Activated CD4-positive, alpha-beta T cell treated with anti-CD3 and anti-CD28 coated beads, Interleukin-2, amount 10 ng/mL, durations not matched to agents 7 days and 5 days (primary cell): Measurements from ENCODE around the gene ANKRD27. TPM values are rescaled to one million over a fixed set of nuclear protein-coding genes. Genes with fewer than 3 reads are reported as not detected.
"Not testable (repeated sequence)": the region's sequence is repeated elsewhere in the genome, so short reads cannot be mapped to it uniquely, and the experiment has no call there.

ENCODE experiments used
- CTCF ChIA-PET: fragments of 350-600 bp; sonication (Branson Sonifier 250); formaldehyde crosslinking; loops from one replicate; lab custom pipeline; 2021; ENCODE audit warnings: antibody characterized with exemption; lab: Charles Lee
- POLR2A ChIA-PET: fragments of 350-600 bp; sonication (Branson Sonifier 250); formaldehyde crosslinking; loops from one replicate; lab custom pipeline; 2021; ENCODE audit warnings: antibody characterized with exemption; lab: Charles Lee
- DNase-seq: peaks from one replicate; pipeline ENCODE4 v3.0.0-alpha.2; 2020
- H3K27ac Mint-ChIP-seq: one replicate; pipeline ENCODE4 v1.8.0; 2021; ENCODE audit warnings: mild to moderate bottlenecking, moderate library complexity, mixed read lengths
- H3K27me3 Mint-ChIP-seq: one replicate; pipeline ENCODE4 v1.8.0; 2021; ENCODE audit warnings: mixed read lengths
- H3K36me3 Mint-ChIP-seq: one replicate; pipeline ENCODE4 v1.8.0; 2021; ENCODE audit warnings: low read depth, mixed read lengths
- H3K4me1 Mint-ChIP-seq: one replicate; pipeline ENCODE4 v1.8.0; 2021; ENCODE audit warnings: mixed read lengths
- H3K4me3 Mint-ChIP-seq: one replicate; pipeline ENCODE4 v1.8.0; 2021; ENCODE audit warnings: mild to moderate bottlenecking, moderate library complexity, mixed read lengths
- H3K9me3 Mint-ChIP-seq: one replicate; pipeline ENCODE4 v1.8.0; 2021; ENCODE audit warnings: mixed read lengths
- total RNA-seq, 2 experiments: library from RNA; stranded (reverse); gene quantifications; one replicate each; pipeline ENCODE4 v1.2.3, GENCODE V29; 2021

Gene ANKRD27
- total RNA-seq: 10 to 100 TPM; 49.3 to 49.8 TPM

DNA sequence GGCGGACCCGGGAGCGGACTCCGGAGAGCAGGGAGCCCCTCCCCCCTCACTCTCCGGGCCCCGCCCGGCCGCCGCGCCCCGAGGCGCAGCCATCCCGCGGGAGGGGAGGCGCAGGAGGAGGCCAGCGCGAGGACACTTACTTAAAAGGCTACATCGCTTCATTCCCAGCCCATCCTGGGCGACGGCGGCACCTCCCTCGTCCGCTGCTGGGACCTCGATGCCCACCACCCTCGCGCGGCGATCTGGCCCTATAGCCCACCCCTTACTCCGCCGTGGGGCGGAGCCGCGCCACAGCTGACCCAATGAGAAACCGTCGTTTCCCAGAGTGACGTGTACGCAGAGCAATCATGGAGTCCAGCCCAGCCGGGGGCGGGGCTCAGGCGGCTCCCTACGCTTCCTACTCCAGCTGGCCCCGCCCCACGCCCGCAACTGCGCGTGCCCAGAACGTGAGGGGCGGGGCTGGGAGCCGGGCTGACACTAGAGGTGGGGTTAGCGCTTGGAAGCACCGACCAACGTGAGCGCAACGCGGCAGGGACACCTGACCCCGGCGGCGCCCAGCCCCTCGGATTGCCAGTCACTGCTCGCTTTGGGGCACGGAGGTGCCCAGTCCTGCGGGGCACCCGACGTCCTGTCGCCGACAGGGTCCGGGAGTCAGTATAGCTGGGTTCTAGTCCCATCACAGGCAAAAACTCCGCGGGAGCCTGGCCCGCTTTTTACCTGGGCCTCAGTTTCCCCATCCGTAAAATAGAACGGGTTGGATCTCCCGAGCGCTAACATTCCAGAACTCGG lies at the start of gene ANKRD27:
Gene ANKRD27 (minus strand): TSS at position 250 of the 789 bp plus-strand sequence. CDS start 16,165 bp downstream, outside the sequence.
- peaks cover 7% of the 10 kb centered on the region for H3K36me3 Mint-ChIP-seq
- ChIA-PET POLR2A (interaction anchor here (1.1 kb wide), 1 partner anchor 16 kb away, joined by 3 read pairs; no protein-coding TSS in a partner anchor), CTCF (interaction anchor here (0.6 kb wide), 1 partner anchor 33 kb away, joined by 3 read pairs; no protein-coding TSS in a partner anchor)
- peaks cover 37% of the 10 kb centered on the region for H3K4me1 Mint-ChIP-seq
- peak within 1 kb of the TSS; percentile 92 for H3K4me3 Mint-ChIP-seq
- H3K27me3 Mint-ChIP-seq: peaks cover 19% of the 10 kb centered on the region
- H3K27ac Mint-ChIP-seq: peak within 1 kb of the TSS; percentile 90
- H3K9me3 Mint-ChIP-seq: no peaks in the 10 kb centered on the region
- DNase-seq: peak; percentile 98

DNA sequence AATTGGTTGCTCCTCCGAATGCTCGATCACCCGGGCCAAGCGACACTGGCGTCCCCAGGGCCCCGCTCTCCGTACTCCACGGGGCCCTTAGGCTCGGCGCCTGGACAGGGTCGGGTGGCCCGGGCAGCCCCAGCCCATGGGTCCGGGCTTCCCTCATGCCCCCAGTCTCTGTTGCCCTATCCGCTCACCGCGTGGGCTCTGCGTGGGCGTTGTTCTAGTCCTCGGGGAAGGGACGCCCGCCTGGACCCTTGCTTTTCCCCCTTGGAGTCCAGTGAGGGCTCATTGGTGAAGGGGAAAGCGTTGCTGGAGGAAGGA lies 45.9 kb upstream of the ANKRD27 start:
- no peaks in the 10 kb centered on the region for H3K36me3 Mint-ChIP-seq
- H3K27ac Mint-ChIP-seq: no peak overlapping the region
- H3K4me1 Mint-ChIP-seq: no peaks in the 10 kb centered on the region
- H3K27me3 Mint-ChIP-seq: peaks cover 4% of the 10 kb centered on the region
- ChIA-PET POLR2A (no interaction called here), CTCF (no interaction called here)
- no peaks in the 10 kb centered on the region for H3K9me3 Mint-ChIP-seq
- DNase-seq: no peak
- no peak overlapping the region for H3K4me3 Mint-ChIP-seq

DNA sequence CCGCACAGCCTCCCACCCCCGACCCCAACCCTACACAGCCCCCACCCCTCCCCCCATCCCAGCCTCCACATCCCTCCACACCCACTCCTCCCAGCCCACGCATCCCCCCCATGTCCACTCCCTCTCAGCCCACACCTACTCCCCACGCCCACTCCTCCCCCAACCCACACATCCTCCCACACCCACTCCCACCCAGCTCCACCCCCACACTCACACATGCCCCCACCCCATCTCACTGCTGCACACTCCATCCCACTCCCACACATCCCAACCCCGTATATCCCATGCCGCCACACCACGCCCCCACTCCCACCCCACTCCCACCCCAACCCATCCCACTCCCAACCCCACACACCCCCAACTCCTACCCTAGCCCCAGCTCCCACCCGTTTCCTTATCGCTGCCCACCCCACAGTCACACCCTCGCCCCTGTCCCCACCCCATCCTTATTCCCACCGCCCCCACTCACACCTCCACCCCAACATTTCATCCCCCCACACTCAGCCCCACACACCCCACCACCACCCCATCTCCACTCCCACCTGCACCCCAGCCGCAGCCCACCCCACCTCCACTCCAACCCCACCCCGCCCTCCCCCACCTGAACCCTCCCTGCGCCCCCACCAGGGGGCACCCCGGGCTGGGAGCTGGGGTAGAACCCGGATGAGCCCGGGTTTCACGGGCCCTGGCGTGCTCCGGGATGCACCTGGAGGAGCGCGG lies 45.4 kb upstream of the ANKRD27 start:
- POLR2A ChIA-PET: no interaction called here
- Mint-ChIP-seq H3K9me3 (no peaks in the 10 kb centered on the region), H3K4me3 (no peak overlapping the region), H3K36me3 (no peaks in the 10 kb centered on the region), H3K27ac (no peak overlapping the region), H3K27me3 (peaks cover 4% of the 10 kb centered on the region), H3K4me1 (no peaks in the 10 kb centered on the region)
- no peak for DNase-seq
- CTCF ChIA-PET: no interaction called here

DNA sequence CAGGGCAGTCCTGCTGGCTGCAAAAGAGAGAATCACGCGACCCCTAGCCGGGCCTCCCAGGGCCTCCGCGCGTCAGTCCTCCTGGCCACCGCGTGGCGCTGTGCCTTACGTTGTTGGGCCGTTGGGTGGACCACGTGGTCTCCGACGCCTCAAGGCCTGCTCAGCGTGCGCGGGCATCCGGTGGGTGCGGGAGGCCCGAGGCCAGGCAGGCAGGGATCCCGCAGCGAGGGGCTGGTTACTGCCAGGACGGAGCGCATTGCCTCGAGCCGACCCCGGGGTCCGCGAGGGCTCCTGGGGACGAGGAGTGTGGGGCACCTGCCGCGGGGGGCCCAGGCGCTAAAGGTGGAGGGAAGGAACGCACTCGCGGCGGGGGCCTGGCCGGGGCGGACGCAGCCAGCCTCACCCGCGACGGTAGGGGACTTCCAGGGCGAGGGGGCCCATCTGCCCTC lies 44.7 kb upstream of the ANKRD27 start, which contains the start of gene TDRD12:
Gene TDRD12 (plus strand): TSS at position 157 of the 449 bp plus-strand sequence. CDS start 306 bp downstream, outside the sequence.
- CTCF ChIA-PET: no interaction called here
- no peak for DNase-seq
- POLR2A ChIA-PET: no interaction called here
- Mint-ChIP-seq H3K27me3 (peaks cover under 1% of the 10 kb centered on the region), H3K36me3 (peaks cover 7% of the 10 kb centered on the region), H3K4me3 (no peak within 1 kb of the TSS), H3K27ac (peak within 1 kb of the TSS; percentile 5), H3K9me3 (no peaks in the 10 kb centered on the region), H3K4me1 (no peaks in the 10 kb centered on the region)

DNA sequence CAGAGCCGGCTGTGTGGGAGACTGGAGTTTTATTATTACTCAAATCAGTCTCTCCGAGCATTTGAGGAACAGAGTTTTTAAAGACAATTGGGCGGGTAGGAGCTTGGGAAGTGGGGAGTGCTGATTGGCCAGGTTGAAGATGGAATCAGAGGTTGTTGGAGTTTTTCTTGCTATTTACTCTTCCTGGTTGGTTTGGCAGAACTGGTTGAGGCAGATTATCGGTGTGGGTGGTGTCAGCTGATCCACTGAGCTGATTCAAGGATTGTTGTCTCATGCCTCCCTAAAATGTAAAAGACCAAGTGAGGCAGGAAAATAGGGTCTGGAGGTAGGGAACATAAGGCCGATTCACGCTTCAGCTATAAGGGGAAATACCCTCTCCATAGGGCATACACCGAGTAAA lies 43.3 kb upstream of the ANKRD27 start:
- ChIA-PET POLR2A (no interaction called here), CTCF (no interaction called here)
- H3K36me3 Mint-ChIP-seq: peaks cover 18% of the 10 kb centered on the region
- H3K4me1 Mint-ChIP-seq: no peaks in the 10 kb centered on the region
- no peaks in the 10 kb centered on the region for H3K27me3 Mint-ChIP-seq
- H3K27ac Mint-ChIP-seq: no peak overlapping the region
- H3K4me3 Mint-ChIP-seq: no peak overlapping the region
- no peak for DNase-seq
- H3K9me3 Mint-ChIP-seq: no peaks in the 10 kb centered on the region

DNA sequence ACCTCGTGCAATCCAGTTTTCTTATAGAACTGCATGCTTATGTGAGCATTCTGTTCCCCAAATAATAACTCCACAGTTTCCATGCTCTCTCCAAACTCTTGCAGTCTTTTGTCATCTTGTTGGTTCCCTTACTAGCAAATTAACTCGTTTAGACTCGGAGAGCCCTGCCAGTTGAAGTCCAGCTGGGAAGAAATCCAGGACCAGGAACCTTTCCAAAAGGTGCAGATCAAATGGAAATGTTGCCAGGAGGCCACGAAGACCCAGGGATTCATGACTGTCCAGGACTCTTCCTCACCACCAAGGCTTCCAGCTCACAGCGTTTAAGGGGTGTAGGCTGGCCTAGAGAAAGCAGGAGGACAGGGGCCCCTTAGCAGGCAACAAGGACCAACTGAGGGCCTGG lies 42.5 kb upstream of the ANKRD27 start:
- ChIA-PET CTCF (no interaction called here), POLR2A (no interaction called here)
- Mint-ChIP-seq H3K27me3 (no peaks in the 10 kb centered on the region), H3K27ac (peak overlapping the region; percentile 19), H3K36me3 (peaks cover 23% of the 10 kb centered on the region), H3K4me3 (no peak overlapping the region), H3K9me3 (no peaks in the 10 kb centered on the region), H3K4me1 (no peaks in the 10 kb centered on the region)
- no peak for DNase-seq

DNA sequence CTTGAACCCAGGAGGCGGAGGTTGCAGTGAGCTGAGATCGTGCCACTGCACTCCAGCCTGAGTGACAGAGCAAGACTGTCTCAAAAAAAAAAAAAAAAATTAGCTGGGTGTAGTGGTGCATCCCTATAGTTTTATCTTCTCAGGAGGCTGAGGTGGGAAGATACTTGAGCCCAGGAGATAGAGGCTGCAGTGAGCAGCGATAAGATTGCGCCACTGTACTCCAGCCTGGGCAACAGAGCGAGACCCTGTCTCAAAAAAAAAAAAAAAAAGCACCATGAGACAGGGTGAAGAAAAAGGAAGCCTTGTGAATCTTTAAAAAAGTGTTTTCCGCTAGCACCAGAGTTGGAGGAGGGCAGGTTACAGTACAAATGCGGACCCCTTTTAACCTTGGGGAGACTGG lies 41.2 kb upstream of the ANKRD27 start:
- H3K9me3 Mint-ChIP-seq, DNase-seq, H3K4me1 Mint-ChIP-seq, H3K4me3 Mint-ChIP-seq, H3K27ac Mint-ChIP-seq, POLR2A ChIA-PET, H3K27me3 Mint-ChIP-seq: not testable (repeated sequence)
- H3K36me3 Mint-ChIP-seq: peaks cover 24% of the 10 kb centered on the region
- CTCF ChIA-PET: interaction anchor here (0.6 kb wide), 1 partner anchor 39 kb away, joined by 3 read pairs; no protein-coding TSS in a partner anchor

DNA sequence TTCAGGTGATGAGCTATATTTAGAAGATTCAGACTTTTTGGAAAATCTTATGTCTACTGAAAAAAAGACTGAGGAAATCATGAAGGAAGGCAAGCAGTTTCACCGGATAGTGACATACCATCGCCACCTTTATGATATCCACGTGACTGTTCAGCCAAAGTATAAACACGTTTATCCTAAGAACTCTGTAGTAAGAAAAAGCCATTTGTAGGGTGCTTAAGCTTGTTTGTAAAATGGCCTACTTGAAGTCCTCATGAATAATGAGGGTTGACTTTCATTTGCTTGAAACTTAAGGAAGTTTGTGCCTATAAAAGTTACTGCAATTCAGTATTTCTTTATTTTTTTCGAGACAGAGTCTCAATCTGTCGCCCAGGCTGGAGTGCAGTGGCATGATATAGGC lies 36.8 kb upstream of the ANKRD27 start:
- H3K4me1 Mint-ChIP-seq: peaks cover 17% of the 10 kb centered on the region
- H3K4me3 Mint-ChIP-seq: no peak overlapping the region
- POLR2A ChIA-PET: no interaction called here
- no peaks in the 10 kb centered on the region for H3K27me3 Mint-ChIP-seq
- H3K27ac Mint-ChIP-seq: no peak overlapping the region
- no peak for DNase-seq
- CTCF ChIA-PET: no interaction called here
- H3K36me3 Mint-ChIP-seq: peaks cover 52% of the 10 kb centered on the region
- no peaks in the 10 kb centered on the region for H3K9me3 Mint-ChIP-seq

DNA sequence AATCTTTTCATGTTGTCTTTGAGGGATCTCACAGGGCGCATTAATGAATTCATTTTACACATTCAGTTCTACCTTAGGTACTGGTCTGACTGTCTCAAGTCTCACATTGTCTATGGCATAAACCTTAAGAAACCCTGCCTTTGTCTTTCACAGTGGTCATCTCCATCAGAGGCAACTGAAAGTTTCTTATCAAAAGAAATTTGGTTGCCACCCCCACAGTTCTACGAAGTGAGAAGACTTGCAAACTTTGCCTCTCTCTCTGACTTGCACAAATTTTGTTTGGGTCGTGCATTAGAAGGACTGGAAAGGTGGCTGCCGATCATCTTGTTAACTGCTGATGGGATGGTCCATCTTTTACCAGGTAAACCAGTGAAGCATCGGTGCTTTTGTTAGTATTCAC lies 34.1 kb upstream of the ANKRD27 start:
- CTCF ChIA-PET: interaction anchor here (0.7 kb wide), 1 partner anchor 1283 kb away, joined by 5 read pairs; no protein-coding TSS in a partner anchor
- no peaks in the 10 kb centered on the region for H3K27me3 Mint-ChIP-seq
- H3K4me3 Mint-ChIP-seq: no peak overlapping the region
- H3K27ac Mint-ChIP-seq: no peak overlapping the region
- DNase-seq: no peak
- H3K9me3 Mint-ChIP-seq: peaks cover 3% of the 10 kb centered on the region
- peaks cover 59% of the 10 kb centered on the region for H3K36me3 Mint-ChIP-seq
- H3K4me1 Mint-ChIP-seq: peaks cover 17% of the 10 kb centered on the region
- POLR2A ChIA-PET: no interaction called here

DNA sequence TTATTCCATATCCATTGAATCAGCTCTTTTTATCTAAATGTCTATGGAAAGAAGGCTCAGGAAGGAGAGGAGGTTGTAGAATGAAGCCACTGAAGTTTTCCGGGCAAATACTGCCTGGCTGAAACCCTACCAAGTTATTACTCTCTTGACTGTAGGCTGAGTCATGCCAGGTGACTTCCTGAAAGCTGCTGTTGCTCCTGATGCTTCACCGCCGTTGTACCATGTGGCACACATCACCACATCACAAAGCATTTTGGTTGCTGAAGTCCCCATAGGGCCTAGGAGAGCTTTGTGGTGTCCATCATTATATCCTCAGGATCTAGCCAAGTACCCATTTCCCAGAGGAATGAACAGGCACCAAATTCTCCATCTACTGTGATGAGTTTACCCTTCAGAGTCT lies 33.5 kb upstream of the ANKRD27 start:
- POLR2A ChIA-PET: interaction anchor here (0.5 to 0.6 kb wide), 2 partner anchors 15 to 192 kb away, joined by 3 to 5 read pairs; no protein-coding TSS in a partner anchor
- no peak overlapping the region for H3K4me3 Mint-ChIP-seq

DNA sequence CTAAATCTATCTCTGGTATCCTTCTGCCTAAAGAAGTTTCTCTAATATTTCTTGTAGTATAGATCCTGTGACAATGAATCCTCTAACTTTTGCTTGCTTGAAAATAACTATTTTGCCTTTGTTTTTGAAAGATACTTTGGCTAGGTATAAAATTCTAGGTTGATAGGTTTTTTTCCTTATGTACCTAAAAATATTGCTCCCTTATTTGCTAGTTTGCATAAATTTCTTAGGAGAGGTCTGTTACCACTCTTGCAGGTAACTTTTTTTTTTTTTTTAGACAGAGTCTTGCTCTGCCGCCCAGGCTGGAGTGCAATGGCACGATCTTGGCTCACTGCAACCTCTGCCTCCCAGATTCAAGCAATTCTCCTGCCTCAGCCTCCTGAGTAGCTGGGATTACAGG lies 29.0 kb upstream of the ANKRD27 start:
- Mint-ChIP-seq H3K9me3 (peaks cover 17% of the 10 kb centered on the region), H3K4me1 (peaks cover 19% of the 10 kb centered on the region), H3K36me3 (peaks cover 80% of the 10 kb centered on the region)
- POLR2A ChIA-PET, H3K4me3 Mint-ChIP-seq, DNase-seq, H3K27ac Mint-ChIP-seq, H3K27me3 Mint-ChIP-seq, CTCF ChIA-PET: not testable (repeated sequence)

More for the DNA sequence above, 33.5 kb upstream of the ANKRD27 start:
- Mint-ChIP-seq H3K9me3 (peaks cover 6% of the 10 kb centered on the region), H3K27me3 (no peaks in the 10 kb centered on the region), H3K36me3 (peaks cover 58% of the 10 kb centered on the region), H3K27ac (peak overlapping the region; percentile 58), H3K4me1 (peaks cover 17% of the 10 kb centered on the region)
- CTCF ChIA-PET: interaction anchor here (0.6 to 0.7 kb wide), 2 partner anchors 34 to 1283 kb away, joined by 3 to 5 read pairs; partner anchors contain the start of gene ANKRD27
- peak; percentile 52 for DNase-seq

DNA sequence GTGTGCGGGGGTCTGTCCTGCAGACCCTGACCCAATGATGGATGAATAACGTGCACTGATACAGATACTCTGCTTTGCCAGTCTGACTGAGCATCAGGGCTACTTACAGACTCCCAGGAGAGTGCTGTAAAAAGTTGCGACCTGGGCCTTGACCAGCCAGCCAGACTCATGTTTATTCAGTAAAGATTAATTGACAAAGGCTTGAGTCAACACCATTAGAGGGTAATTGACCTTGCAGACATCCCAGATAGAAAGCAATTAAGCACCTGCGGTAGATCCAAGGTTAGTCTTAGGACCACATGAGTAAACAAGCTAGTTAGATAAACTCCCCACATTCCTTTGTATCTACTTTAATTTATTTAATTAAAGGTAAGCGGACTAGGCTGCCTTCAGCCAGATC lies 27.0 kb upstream of the ANKRD27 start:
- Mint-ChIP-seq H3K4me1 (peaks cover 10% of the 10 kb centered on the region), H3K27ac (no peak overlapping the region), H3K27me3 (no peaks in the 10 kb centered on the region), H3K9me3 (peaks cover 18% of the 10 kb centered on the region), H3K4me3 (no peak overlapping the region), H3K36me3 (peaks cover 87% of the 10 kb centered on the region)
- CTCF ChIA-PET: no interaction called here
- no peak for DNase-seq
- POLR2A ChIA-PET: no interaction called here

DNA sequence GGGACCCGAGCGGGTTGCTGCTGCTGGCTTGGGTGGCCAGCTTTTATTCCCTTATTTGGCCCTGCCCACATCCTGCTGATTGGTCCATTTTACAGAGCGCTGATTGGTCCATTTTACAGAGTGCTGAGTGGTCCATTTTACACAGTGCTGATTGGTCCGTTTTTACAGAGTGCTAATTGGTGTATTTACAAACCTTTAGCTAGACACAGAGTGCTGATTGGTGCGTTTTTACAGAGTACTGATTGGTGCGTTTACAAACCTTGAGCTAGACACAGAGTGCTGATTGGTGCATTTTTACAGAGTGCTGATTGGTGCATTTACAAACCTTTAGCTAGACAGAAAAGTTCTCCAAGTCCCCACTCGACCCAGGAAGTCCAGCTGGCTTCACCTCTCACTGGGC lies 25.1 kb upstream of the ANKRD27 start:
- POLR2A ChIA-PET, CTCF ChIA-PET, DNase-seq, H3K4me3 Mint-ChIP-seq, H3K27ac Mint-ChIP-seq, H3K27me3 Mint-ChIP-seq: not testable (repeated sequence)
- Mint-ChIP-seq H3K36me3 (peaks cover 91% of the 10 kb centered on the region), H3K4me1 (peaks cover 22% of the 10 kb centered on the region), H3K9me3 (peaks cover 18% of the 10 kb centered on the region)
